Mucosa of stomach (tissue), 1 donor: Measurements from ENCODE around the gene MAIP1.
"Not testable (repeated sequence)": the region's sequence is repeated elsewhere in the genome, so short reads cannot be mapped to it uniquely, and the experiment has no call there.

Experiments used
- H3K27me3 ChIP-seq: one replicate; pipeline ENCODE4 v1.7.0; 2013; ENCODE audit warnings: mild to moderate bottlenecking, low read length; ENCODE audit not compliant: control insufficient read depth, insufficient read depth
- H3K36me3 ChIP-seq: one replicate; pipeline ENCODE4 v1.7.0; 2013; ENCODE audit warnings: low read length; ENCODE audit not compliant: control insufficient read depth, insufficient read depth
- H3K4me1 ChIP-seq: one replicate; pipeline ENCODE4 v1.7.0; 2013; ENCODE audit warnings: mild to moderate bottlenecking, low read length; ENCODE audit not compliant: control insufficient read depth, insufficient read depth
- H3K4me3 ChIP-seq: one replicate; pipeline ENCODE4 v1.7.0; 2013; ENCODE audit warnings: low read length
- H3K9ac ChIP-seq: one replicate; pipeline ENCODE4 v1.7.0; 2013; ENCODE audit warnings: mild to moderate bottlenecking, low read length, moderate library complexity
- H3K9me3 ChIP-seq: one replicate; pipeline ENCODE4 v1.7.0; 2013; ENCODE audit warnings: mild to moderate bottlenecking, low read length, moderate library complexity; ENCODE audit not compliant: control insufficient read depth
- donor health status: Pancreatic carcinoma.

The MAIP1 gene, protein sequence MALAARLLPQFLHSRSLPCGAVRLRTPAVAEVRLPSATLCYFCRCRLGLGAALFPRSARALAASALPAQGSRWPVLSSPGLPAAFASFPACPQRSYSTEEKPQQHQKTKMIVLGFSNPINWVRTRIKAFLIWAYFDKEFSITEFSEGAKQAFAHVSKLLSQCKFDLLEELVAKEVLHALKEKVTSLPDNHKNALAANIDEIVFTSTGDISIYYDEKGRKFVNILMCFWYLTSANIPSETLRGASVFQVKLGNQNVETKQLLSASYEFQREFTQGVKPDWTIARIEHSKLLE

DNA sequence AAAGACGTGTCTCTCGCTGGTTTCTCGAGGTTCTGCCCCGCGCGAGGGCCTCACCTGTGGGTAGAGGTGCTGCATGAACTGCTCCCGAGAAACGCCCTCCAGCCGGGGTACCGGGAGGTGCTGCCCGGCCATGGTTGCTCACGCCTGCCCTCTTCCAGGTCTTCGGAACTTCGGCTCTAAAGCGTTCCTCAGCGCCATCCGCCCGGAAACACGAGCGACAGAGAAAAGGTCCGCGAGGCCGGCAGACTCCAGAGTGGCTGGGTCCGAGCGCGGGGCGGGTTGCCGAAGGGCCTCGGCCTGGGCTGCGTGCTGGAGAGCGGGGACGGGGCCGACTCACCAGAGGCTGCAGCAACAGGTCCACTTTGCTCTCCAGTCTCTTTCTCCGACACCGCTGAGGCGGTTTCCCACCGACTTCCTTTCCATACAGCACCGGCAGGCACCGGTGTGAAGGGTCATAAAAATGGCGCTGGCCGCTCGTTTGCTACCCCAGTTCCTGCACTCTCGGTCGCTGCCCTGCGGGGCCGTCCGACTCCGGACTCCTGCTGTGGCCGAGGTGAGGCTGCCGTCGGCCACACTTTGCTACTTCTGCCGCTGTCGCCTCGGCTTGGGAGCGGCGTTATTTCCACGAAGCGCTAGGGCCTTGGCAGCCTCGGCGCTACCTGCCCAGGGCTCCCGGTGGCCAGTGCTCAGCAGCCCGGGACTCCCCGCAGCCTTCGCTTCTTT lies at the start of gene MAIP1, which contains the start of gene TYW5:
Gene MAIP1, plus strand, starts transcription at position 244 of the 723 bp plus-strand sequence. Its CDS starts 217 bp downstream, at position 461.
Gene TYW5, minus strand, starts transcription at position 153 of the 723 bp plus-strand sequence. Its CDS starts 21 bp downstream, at position 132.
- H3K36me3 ChIP-seq, result no peaks in the 10 kb centered on the region
- no peaks in the 10 kb centered on the region for H3K27me3 ChIP-seq
- peaks cover 9% of the 10 kb centered on the region for H3K4me1 ChIP-seq
- H3K9me3 ChIP-seq, result no peaks in the 10 kb centered on the region
- peak within 1 kb of the TSS; percentile 87 for H3K9ac ChIP-seq
- peak within 1 kb of the TSS; percentile 91 for H3K4me3 ChIP-seq

DNA sequence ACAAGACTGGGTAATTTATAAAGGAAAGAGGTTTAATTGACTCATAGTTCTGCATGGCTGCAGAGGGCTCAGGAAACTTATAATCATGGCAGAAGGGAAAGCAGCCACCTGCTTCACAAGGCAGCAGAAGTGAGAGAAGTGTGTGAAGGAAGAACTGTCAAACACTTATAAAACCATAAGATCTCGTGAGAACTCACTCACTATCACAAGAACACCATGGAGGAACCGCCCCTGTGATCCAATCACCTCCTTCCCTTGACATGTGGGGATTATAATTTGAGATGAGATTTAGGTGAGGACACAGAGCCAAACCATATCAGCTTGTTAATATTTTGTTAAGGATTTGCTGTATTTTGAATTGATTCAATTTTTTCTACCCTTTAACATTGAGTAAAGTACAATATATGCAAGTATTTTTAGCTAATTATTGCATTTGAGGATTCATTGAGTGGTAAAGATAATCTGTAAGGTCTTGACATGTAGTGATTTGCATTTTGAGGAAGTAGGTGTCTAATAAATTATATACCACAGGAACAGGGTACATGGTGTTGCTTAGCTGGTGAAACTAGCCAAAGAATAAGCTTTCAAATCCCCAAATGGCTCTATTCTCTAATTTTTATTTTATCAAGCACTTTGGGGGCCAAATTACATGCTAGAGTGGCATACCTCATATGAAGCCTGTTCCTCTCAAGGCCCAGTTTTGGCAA lies 48.2 kb upstream of the MAIP1 start:
- no peak overlapping the region for H3K4me3 ChIP-seq
- H3K9ac ChIP-seq, result no peak overlapping the region
- no peaks in the 10 kb centered on the region for H3K9me3 ChIP-seq
- no peaks in the 10 kb centered on the region for H3K27me3 ChIP-seq
- no peaks in the 10 kb centered on the region for H3K36me3 ChIP-seq
- H3K4me1 ChIP-seq, result peaks cover 3% of the 10 kb centered on the region

DNA sequence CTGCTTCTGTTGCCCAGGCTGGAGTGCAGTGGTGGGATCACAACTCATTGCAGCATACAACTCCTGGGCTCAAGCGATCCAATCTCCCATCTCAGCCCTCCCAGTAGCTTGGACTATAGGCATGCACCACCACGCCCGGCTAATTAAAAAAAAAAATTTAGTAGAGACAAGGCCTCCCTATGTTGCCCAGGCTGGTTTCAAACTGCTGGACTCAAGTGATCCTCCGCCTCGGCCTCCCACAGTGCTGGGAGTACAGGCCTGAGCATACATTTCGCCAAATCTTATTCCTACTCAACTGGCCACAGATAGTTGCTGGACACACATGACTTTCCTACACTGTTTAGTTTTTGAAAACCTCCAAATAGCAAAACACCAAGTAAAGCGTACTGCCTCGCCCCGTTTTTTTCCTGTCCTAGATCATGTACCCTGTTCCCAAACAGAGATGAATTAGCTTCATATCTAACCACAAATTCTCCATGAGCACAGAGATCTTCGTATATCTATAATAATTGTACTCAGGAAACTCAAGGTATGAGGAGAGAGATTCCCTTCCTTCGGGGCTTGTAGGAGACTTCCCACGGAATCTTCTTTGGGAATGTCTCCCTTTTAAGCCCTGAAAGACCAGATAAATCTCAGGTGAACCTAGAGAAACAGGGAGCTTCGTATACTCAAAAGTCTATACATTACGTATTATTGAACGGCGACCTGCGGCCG lies 44.9 kb upstream of the MAIP1 start:
- no peaks in the 10 kb centered on the region for H3K27me3 ChIP-seq
- H3K36me3 ChIP-seq, result no peaks in the 10 kb centered on the region
- peak overlapping the region; percentile 91 for H3K4me3 ChIP-seq
- H3K9me3 ChIP-seq, result no peaks in the 10 kb centered on the region
- peak overlapping the region; percentile 90 for H3K9ac ChIP-seq
- peaks cover 18% of the 10 kb centered on the region for H3K4me1 ChIP-seq

DNA sequence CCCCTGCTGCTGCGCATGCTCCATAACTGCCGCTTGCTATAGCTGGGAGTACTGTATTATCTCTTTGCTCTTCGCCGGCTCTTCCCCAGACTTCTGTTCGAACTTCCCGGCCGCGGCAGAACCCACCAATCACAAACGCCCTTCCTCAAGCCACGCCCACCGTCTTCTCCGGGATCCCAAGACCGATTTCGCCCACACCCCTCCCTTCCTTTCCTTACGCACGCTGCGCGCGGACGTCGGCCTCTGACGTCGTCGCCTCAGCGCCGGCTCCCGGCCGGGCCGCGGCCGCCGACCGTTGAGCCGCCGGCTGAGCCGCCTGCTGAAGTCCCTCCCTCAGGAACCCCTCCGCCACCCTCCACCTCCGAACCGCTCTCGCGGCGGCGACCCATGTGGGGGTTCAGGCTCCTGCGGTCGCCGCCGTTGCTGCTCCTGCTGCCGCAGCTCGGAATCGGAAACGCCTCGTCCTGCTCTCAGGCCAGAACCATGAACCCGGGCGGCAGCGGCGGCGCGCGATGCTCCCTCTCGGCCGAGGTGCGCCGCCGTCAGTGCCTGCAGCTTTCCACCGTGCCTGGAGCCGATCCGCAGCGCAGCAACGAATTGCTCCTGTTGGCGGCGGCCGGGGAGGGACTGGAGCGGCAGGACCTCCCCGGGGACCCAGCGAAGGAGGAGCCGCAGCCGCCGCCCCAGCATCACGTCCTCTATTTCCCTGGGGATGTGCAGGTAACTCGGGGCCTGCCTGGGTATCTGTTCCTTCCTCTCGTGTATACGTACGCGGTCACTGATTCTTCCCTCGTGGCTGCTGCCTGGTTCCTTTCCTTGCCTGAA lies 44.1 kb upstream of the MAIP1 start, which contains the start of gene C2orf69:
Gene C2orf69, plus strand, starts transcription at position 242 of the 825 bp plus-strand sequence. Its CDS starts 146 bp downstream, at position 388.
- Histone ChIP-seq H3K9ac (peak within 1 kb of the TSS; percentile 90), H3K4me3 (peak within 1 kb of the TSS; percentile 91), H3K4me1 (peaks cover 18% of the 10 kb centered on the region), H3K27me3 (no peaks in the 10 kb centered on the region), H3K36me3 (no peaks in the 10 kb centered on the region), H3K9me3 (no peaks in the 10 kb centered on the region)

DNA sequence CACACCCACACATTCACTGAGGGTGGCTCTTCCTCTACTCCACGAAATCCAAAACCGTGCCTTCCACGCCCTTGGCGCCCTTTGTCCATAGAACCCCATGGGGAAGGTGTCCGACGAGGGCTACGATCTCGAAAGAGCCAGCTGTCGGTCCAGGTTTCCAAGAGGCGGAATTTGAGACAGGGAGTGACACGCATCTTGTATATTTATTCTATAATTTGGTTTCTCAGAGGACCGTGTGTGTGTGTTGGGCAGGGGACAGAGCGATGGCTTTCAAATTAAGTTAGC lies 43.6 kb upstream of the MAIP1 start:
- Histone ChIP-seq H3K4me3 (peak overlapping the region; percentile 91), H3K9ac (peak overlapping the region; percentile 90), H3K9me3 (no peaks in the 10 kb centered on the region), H3K4me1 (peaks cover 18% of the 10 kb centered on the region), H3K36me3 (no peaks in the 10 kb centered on the region), H3K27me3 (no peaks in the 10 kb centered on the region)

DNA sequence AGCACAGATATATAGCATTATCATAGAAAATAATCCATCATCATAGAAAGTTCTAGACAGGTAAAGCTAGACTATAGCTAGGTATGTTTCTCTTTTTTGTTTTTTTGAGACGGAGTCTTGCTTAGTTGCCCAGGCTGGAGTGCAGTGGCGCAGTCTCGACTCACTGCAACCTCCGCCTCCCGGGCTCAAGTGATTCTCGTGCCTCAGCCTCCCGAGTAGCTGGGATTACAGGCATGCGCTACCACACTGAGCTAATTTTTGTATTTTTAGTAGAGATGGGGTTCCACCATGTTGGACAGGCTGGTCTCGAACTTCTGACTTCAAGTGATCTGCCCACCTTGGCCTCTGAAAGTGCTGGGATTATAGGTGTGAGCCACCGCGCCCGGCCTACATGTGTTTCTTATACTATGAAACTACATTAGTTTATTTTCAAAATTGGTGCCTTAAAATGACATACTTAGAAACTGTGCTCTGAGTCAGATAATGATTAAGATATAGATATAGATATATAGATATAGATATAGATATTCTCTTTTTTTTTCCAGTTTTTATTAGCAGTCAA lies 42.7 kb upstream of the MAIP1 start:
- not testable (repeated sequence) for H3K27me3 ChIP-seq, H3K9ac ChIP-seq, H3K4me3 ChIP-seq, H3K36me3 ChIP-seq, H3K9me3 ChIP-seq
- H3K4me1 ChIP-seq, result peaks cover 18% of the 10 kb centered on the region

DNA sequence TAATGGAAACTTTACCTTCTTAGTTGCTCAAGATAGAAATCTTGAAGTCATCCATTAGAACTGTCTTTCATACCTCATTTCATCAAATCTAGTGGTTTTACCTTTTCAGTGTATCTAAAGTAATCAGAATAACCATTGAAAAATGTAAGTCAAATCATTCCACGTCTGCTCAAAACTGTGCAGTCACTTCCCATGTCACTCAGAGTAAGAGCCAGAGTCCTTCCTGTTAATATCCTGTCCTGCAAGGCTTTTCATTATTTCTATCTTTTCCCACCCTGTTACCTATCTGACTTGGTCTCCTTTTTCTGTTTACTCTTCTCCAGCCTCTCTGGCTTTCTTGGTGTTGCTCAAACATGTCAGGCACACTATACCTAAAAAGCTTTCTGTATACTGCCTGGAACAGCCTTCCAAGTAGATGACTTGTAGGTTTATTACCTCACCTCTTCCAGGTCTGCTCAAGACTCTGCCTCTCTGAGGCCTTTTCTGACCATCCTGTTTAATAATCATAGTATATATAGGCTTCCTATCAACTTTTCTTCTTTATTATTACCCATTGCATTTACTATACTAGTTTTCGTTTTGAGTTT lies 40.9 kb upstream of the MAIP1 start:
- no peak overlapping the region for H3K4me3 ChIP-seq
- H3K9ac ChIP-seq, result peak overlapping the region; percentile 5
- H3K36me3 ChIP-seq, result no peaks in the 10 kb centered on the region
- no peaks in the 10 kb centered on the region for H3K27me3 ChIP-seq
- peaks cover 18% of the 10 kb centered on the region for H3K4me1 ChIP-seq
- H3K9me3 ChIP-seq, result no peaks in the 10 kb centered on the region

DNA sequence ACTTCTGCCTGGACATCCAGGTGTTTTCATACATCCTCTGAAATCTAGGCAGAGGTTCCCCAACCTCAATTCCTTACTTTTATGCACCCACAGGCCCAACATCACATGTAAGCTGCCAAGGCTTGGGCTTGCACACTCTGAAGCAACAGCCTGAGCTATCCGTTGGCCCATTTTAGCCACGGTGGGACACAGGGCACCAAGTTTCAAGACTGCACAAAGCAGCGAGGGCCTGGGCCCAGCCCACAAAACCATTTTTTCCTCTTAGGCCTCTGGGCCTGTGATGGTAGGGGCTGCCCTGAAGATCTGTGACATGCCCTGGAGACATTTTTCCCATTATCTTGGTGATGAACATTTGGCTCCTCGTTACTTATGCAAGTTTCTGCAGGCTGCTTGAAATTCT lies 38.4 kb upstream of the MAIP1 start:
- peaks cover 17% of the 10 kb centered on the region for H3K4me1 ChIP-seq
- H3K9ac ChIP-seq, result no peak overlapping the region
- H3K36me3 ChIP-seq, result no peaks in the 10 kb centered on the region
- H3K4me3 ChIP-seq, result no peak overlapping the region
- H3K27me3 ChIP-seq, result no peaks in the 10 kb centered on the region
- H3K9me3 ChIP-seq, result no peaks in the 10 kb centered on the region

DNA sequence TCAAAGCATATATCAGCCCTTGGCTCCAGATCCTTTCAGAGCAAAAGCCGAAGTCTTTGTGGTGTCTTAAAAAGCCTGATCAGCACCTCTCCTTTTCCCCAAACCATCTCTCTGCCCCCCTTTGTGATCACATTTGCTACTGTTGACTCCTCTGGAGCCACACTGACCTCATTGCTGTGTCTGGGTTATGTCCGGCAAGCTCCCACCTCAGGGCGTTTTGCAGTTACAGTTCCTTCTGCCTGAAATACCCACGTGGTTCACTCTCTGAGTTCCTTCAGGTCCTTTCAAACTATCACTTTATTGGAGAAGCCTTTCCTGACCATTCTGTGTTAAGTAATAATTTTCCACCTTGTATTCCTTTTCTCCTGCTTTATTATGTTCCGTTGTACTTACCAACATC lies 32.5 kb upstream of the MAIP1 start:
- no peak overlapping the region for H3K9ac ChIP-seq
- H3K4me1 ChIP-seq, result no peaks in the 10 kb centered on the region
- no peaks in the 10 kb centered on the region for H3K36me3 ChIP-seq
- no peaks in the 10 kb centered on the region for H3K27me3 ChIP-seq
- H3K4me3 ChIP-seq, result no peak overlapping the region
- no peaks in the 10 kb centered on the region for H3K9me3 ChIP-seq

DNA sequence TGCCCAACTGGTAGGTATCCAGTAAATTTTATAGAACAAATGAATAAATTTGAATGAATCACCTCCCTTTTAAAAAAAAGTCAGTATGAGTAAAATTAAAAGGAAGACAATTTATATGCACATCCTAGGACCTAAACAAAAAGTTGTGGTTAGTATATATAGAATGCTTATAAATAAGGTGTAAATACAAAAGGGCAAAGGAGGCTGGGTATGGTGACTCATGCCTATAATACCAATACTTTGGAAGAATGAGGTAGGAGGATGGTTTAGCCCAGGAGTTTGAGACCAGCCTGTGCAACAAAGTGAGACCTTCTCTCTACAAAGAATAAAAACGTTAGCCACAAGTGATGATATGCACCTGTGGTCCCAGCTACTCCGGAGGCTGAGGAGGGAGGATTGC lies 31.5 kb upstream of the MAIP1 start:
- no peak overlapping the region for H3K4me3 ChIP-seq
- H3K36me3 ChIP-seq, result no peaks in the 10 kb centered on the region
- no peaks in the 10 kb centered on the region for H3K9me3 ChIP-seq
- no peaks in the 10 kb centered on the region for H3K27me3 ChIP-seq
- no peak overlapping the region for H3K9ac ChIP-seq
- H3K4me1 ChIP-seq, result no peaks in the 10 kb centered on the region

DNA sequence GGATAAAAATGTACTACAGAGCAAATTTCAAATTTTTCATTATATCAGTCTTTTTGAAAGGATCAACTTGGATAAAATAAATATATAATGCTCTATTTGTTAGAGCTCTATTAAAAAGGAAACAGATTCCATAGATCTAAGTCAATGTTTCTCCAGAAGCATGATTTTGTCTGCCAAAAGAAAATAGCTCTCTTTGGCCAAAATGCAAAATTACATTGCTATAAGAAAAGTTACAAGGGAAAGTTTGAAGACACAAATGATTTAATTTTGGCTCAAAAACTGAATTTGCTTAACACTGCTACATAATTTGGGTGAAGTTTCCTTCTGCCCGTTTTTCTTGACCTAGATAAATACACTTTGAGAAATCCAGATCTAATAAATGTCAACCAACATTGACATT lies 28.6 kb upstream of the MAIP1 start:
- Histone ChIP-seq H3K9me3 (no peaks in the 10 kb centered on the region), H3K36me3 (no peaks in the 10 kb centered on the region), H3K9ac (no peak overlapping the region)

More for the DNA sequence above, 28.6 kb upstream of the MAIP1 start:
- Histone ChIP-seq H3K4me3 (no peak overlapping the region), H3K4me1 (no peaks in the 10 kb centered on the region), H3K27me3 (no peaks in the 10 kb centered on the region)
